Kidney glomerular epithelial cell (primary cell): Measurements from ENCODE around the gene CHST6.

Experiments
- DNase-seq: peaks from one replicate; lab custom pipeline; 2025; lab: John Stamatoyannopoulos, UW

Gene CHST6

DNA sequence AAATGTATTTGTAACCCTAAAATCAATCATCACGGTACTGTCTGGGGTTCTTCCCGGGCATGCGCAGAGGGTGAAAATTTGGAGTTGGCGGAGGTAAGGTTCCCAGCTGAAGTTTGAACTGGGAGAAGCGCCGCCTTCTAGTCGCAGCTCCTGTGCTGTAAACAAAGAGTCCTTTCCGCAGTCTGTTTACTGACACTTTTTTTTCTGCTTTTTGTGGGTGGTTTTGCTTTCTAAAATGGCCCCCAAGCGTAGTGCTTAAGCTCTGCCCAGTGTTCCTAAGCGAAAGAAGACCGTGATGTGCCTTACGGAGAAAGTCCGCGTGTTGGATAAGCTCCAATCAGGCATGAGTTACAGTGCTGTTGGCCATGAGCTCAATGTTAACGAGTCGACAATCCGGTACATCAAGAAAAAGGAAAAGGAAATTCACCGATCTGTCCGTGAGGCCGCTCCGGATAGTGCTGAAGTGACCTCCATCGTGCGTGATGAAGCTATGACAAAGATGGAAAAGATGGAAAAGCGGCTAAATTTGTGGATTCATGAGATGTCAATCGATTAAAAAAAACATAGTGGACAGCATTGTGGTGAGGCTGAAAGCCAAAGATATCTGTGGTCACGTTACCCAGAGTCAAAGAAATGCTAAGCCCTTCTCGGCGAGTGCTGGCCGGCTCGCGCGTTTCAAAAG, 61.4 kb downstream of the CHST6 start:
- DNase-seq: peak; percentile 96

DNA sequence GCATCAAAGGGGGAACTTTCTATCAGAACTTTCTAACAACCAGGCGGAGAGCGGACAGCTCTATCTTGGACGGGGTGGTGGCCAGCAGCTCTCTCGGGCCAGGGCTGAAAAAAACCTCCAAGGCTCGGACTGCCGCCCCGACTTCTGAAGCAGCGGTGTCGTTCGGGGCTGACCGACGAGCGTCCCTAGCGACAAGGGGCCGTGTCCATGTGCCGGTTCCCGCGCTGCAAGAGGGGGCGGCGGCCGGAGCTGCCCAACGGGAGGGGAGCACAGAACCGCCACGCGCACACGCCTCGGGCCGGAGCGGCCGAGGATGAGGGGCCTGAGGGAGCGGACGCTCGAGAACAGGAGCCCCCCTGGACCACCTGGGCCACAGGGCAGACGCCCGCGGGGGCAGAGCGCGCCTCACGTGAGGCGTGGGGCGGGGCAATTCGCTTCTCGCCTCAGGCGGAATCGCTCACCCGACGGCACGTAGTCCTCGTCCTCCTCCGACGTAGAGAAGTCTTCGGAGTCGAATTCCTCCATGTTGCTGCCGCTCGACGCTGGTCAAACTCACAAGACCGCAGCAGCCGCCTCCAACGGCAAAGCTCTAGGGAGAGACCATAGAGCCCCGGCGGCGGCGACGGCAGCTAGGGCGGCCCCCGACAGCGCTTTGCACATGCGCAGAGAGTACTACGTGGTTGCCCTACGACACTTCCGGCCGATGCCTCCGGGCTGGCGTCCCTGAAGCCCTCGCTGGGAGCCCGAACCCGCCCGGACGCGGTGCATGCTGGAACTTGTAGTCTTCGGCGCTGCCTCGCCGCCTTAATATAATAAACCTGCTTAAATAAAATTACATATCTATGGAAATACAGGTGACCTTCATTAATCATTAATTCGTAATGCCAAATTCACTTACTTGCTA, 62.2 kb downstream of the CHST6 start, which contains the start of gene CFDP1:
Gene CFDP1 (minus strand): TSS at position 676 of the 904 bp plus-strand sequence. CDS start 151 bp downstream, at position 525.
- DNase-seq: peak; percentile 96

GRCh38 chr16:75429621-75430403, 65.4 kb downstream of the CHST6 start:
- DNase-seq: no peak

- DNase-seq: peak; percentile 2
Observed at GRCh38 chr16:75426524-75426923, 68.7 kb downstream of the CHST6 start.

DNA sequence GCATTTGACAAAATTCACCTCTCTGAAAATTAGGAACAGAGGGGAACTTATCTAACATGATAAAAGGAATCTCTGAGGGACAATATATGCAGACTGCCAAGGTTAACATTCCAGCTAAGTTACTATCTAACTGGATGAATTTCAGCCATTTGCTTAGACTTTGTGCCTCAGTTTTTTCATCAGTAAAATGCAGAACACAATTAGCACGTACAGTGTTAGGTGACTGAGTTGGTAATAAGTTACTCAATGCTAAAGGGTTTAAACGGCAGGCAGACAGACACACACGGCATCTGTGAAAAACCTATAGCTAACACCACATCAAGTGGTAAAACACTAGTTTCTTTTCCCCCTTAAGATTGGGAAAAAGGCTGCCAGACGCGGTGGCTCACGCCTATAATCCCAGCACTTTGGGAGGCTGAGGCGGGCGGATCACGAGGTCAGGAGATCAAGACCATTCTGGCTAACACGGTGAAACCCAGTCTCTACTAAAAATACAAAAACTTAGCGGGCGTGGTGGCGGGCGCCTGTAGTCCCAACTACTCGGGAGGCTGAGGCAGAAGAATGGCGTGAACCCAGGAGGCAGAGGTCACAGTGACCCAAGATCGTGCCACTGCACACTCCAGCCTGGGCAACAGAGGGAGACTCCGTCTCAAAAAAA, 71.0 kb downstream of the CHST6 start:
- peak; percentile 20 for DNase-seq

GRCh38 chr16:75423723-75424104, 71.5 kb downstream of the CHST6 start:
- no peak for DNase-seq
